ENCODE results near the gene EPB41L2. TPM values are rescaled to one million over a fixed set of nuclear protein-coding genes. Genes with fewer than 3 reads are reported as not detected.

Gene EPB41L2
- total RNA-seq, 2 donors from 2014 or later = 43.5 to 47.2 TPM

DNA sequence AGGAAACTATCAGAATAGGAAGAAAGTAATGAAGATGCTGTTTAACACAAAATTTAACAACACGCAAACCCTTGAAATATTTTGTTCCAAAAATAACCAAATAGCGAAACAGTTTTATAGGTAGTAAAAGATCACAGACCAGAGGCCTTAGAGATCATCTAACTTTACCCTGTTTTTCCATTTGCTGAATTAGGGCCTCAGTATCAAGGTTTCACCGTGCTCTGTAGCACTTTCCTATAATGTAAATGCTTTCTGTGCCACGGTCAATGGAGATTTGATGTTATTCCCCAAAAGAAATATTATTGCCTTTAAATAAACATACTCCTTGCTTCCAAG lies 23.7 kb downstream of the EPB41L2 start:
- WGBS, 2 donors = 96 to 97% methylated on average over 4 of the region's 4 CpGs
- DNase-seq (no peak), ATAC-seq (no peak)
- Histone ChIP-seq H3K27me3 (no peaks in the 10 kb centered on the region), H3K27ac (no peak overlapping the region), H3K9me3 (no peaks in the 10 kb centered on the region), H3K4me1 (no peaks in the 10 kb centered on the region), H3K4me3 (no peak overlapping the region), H3K36me3 (replicated peaks in 1 of 2; ENCODE audit: insufficient read depth in 1 of 2, low read depth in 2 of 2) (no peaks in the 10 kb centered on the region)
- TF ChIP-seq, protein P1, sequence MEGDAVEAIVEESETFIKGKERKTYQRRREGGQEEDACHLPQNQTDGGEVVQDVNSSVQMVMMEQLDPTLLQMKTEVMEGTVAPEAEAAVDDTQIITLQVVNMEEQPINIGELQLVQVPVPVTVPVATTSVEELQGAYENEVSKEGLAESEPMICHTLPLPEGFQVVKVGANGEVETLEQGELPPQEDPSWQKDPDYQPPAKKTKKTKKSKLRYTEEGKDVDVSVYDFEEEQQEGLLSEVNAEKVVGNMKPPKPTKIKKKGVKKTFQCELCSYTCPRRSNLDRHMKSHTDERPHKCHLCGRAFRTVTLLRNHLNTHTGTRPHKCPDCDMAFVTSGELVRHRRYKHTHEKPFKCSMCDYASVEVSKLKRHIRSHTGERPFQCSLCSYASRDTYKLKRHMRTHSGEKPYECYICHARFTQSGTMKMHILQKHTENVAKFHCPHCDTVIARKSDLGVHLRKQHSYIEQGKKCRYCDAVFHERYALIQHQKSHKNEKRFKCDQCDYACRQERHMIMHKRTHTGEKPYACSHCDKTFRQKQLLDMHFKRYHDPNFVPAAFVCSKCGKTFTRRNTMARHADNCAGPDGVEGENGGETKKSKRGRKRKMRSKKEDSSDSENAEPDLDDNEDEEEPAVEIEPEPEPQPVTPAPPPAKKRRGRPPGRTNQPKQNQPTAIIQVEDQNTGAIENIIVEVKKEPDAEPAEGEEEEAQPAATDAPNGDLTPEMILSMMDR (IDR thresholded peaks at IDR 0.05) = no peak
- TF ChIP-seq POLR2A (IDR thresholded peaks at IDR 0.05) = no peak
- intact Hi-C loops (cut with DNase I) = no loop called here

DNA sequence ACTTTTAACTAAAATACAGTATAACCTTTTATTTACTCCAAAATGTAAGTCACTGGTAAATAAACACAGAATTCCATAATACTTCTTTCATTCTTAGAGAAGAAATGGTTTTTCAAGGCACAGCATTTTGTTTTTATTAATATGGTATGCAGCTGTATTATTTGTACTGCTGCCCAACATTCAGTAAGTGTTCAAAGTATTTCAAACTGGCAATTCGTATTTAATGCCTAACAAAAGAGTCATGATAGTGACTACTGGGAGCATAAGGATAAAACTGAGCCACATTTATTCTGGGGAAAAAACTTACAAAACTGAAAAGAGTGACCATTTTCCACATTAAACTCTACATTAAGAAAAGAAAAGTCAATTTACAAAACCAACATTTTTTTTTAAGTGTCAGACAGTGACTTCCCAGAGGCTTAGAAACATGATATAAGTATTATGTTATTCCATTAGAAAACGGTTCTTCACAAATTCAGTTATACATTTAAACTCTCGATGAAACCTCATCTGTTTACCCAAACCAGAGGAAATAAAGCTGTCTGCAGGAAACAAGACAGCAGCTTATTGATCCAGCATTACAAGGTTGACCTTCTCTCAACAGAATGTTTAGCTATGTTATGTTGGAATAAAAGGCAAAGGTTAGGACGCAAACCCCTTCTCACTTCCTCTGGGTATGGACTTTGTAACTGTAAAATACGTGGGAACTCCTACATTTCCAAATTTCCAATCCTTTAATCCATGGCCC lies 24.3 kb downstream of the EPB41L2 start:
- no peaks in the 10 kb centered on the region for H3K4me1 ChIP-seq
- no peaks in the 10 kb centered on the region for H3K27me3 ChIP-seq
- DNase-seq (no peak), ATAC-seq (no peak)
- H3K27ac ChIP-seq = no peak overlapping the region
- 49 to 51% methylated on average over 5 of the region's 5 CpGs for WGBS, 2 donors
- no peaks in the 10 kb centered on the region for H3K36me3 ChIP-seq (replicated peaks in 1 of 2; ENCODE audit: insufficient read depth in 1 of 2, low read depth in 2 of 2)
- intact Hi-C loops (cut with DNase I) = no loop called here
- no peak overlapping the region for H3K4me3 ChIP-seq
- TF ChIP-seq, protein P1 (IDR thresholded peaks at IDR 0.05) = no peak
- no peak for TF ChIP-seq POLR2A (IDR thresholded peaks at IDR 0.05)
- no peaks in the 10 kb centered on the region for H3K9me3 ChIP-seq

DNA sequence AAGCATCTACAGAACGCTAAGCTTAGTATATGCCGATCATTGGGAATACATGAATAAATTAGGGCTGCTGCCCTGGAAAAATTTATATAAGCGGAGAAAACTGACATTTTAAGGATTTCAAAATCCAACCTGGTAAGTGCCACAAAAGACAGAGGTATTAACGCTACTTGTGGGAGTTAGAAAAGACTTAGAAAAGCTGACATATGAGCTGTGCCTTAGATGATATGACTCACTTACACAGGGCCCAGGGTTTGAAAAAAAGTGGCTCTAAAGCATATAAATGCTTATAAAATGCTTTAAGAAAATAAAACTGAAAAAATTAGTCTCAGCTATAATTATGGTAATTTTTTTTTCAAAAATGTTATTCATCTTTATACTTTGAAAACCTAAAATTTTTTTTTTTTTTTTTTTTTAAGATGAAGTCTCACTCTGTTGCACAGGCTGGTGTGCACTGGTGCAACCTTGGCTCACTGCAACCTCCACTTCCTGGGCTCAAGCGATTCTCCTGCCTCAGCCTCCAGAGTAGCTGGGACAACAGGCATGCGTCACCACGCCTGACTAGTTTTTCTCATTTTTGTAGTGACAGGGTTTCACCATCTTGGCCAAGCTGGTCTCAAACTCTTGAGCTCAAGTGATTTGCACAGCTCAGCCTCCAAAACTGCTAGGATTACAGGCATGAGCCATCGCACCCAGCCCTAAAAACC lies 25.7 kb downstream of the EPB41L2 start:
- no peak for DNase-seq
- Histone ChIP-seq H3K27me3 (no peaks in the 10 kb centered on the region), H3K4me3 (no peak overlapping the region), H3K9me3 (no peaks in the 10 kb centered on the region), H3K36me3 (replicated peaks in 1 of 2; ENCODE audit: insufficient read depth in 1 of 2, low read depth in 2 of 2) (no peaks in the 10 kb centered on the region), H3K4me1 (no peaks in the 10 kb centered on the region), H3K27ac (no peak overlapping the region)
- no peak for ATAC-seq
- WGBS, 2 donors = 84 to 86% methylated on average over 8 of the region's 8 CpGs
- intact Hi-C loops (cut with DNase I) = no loop called here
- no peak for TF ChIP-seq POLR2A (IDR thresholded peaks at IDR 0.05)
- TF ChIP-seq, protein P1 (IDR thresholded peaks at IDR 0.05) = no peak

DNA sequence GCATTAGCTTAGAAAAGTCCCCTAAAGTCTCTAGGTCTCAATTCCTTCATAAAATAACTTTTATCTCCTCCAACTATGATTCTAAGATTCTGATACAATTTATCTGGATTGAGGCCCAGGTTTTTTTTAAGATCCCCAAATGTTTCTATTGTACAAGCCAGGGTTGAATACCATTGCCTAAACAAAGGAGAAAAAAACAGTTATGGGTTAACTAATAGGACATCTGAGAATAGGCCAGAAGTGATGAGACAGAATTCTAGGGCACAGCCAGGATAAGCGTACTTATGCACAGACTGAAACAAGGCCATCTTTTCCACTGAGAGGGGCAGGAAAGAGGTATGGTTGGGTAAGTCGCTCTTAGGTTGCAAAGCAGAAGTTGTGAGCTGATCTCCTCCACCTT lies 26.4 kb downstream of the EPB41L2 start:
- Histone ChIP-seq H3K27me3 (no peaks in the 10 kb centered on the region), H3K4me3 (no peak overlapping the region), H3K9me3 (no peaks in the 10 kb centered on the region), H3K36me3 (replicated peaks in 1 of 2; ENCODE audit: insufficient read depth in 1 of 2, low read depth in 2 of 2) (no peaks in the 10 kb centered on the region), H3K4me1 (no peaks in the 10 kb centered on the region), H3K27ac (no peak overlapping the region)
- TF ChIP-seq, protein P1 (IDR thresholded peaks at IDR 0.05) = no peak
- no peak for TF ChIP-seq POLR2A (IDR thresholded peaks at IDR 0.05)
- WGBS, 2 donors = 95 to 96% methylated on average over 2 of the region's 2 CpGs
- no peak for ATAC-seq
- no peak for DNase-seq
- intact Hi-C loops (cut with DNase I) = no loop called here

Data from body of pancreas (tissue), 4 donors.